PFSK-1 (cell line): ENCODE results near the gene HDAC4.

ENCODE experiments used
- FOXP2 ChIP-seq: optimal IDR thresholded peaks from 2 replicates; pipeline ENCODE3; 2011; ENCODE audit warnings: borderline replicate concordance, control low read depth, inconsistent platforms; ENCODE audit not compliant: insufficient read depth; ENCODE audit errors: extremely low read length, extremely low read depth
- POLR2AphosphoS5 ChIP-seq: IDR thresholded peaks from 2 replicates; pipeline ENCODE4 v1.6.1; 2012; ENCODE audit warnings: low read depth, mild to moderate bottlenecking, control low read depth, low read length, moderate library complexity
- SIN3A ChIP-seq: IDR thresholded peaks from 2 replicates; pipeline ENCODE4 v1.6.1; 2012; ENCODE audit warnings: mild to moderate bottlenecking, low read length, moderate library complexity, borderline replicate concordance; ENCODE audit not compliant: insufficient read depth
- TAF1 ChIP-seq: IDR thresholded peaks from 2 replicates; pipeline ENCODE4 v1.6.1; 2012; ENCODE audit warnings: low read length, control low read depth, borderline replicate concordance; ENCODE audit not compliant: insufficient read depth
- TF ChIP-seq, protein P1 (sequence below), 2 experiments: IDR thresholded peaks; 2 replicates each; pipeline versions ENCODE4 v1.6.1 to v1.8.0; 2011 to 2012; ENCODE audit warnings: low read depth in 2 of 2, low read length in 2 of 2, control low read depth in 1 of 2, inconsistent platforms in 1 of 2, mild to moderate bottlenecking in 1 of 2, moderate library complexity in 1 of 2; ENCODE audit not compliant: insufficient read depth in 1 of 2

HDAC4 gene

DNA sequence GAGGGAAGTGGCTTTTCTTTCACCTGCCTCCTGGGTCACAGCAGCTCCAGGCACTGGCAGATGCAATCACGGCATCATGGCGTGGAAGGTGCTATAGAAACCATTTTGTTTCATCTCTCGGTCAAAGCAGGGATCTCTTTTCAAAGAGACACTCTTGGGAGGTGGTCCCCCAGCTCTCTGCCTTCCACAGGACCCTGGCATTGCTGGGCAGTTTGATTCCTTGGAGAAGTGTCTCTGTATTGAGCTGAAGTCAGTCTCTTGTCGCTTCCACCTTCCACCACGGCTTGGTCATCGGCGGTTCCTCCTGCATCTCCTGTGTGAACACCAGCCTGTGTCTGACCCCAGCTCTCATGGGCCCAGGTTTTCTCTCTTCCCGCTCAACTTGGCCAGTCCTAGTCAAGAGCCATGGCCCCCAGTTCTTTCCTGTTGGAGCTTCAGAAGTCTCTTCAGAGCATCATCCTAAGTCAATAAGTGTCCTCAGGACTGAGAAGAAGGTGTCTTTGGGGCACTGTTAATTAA is 42.3 kb upstream of the HDAC4 start:
- TF ChIP-seq FOXP2 = no peak
- TF ChIP-seq POLR2AphosphoS5 = no peak
- TF ChIP-seq SIN3A = no peak
- TF ChIP-seq, protein P1, sequence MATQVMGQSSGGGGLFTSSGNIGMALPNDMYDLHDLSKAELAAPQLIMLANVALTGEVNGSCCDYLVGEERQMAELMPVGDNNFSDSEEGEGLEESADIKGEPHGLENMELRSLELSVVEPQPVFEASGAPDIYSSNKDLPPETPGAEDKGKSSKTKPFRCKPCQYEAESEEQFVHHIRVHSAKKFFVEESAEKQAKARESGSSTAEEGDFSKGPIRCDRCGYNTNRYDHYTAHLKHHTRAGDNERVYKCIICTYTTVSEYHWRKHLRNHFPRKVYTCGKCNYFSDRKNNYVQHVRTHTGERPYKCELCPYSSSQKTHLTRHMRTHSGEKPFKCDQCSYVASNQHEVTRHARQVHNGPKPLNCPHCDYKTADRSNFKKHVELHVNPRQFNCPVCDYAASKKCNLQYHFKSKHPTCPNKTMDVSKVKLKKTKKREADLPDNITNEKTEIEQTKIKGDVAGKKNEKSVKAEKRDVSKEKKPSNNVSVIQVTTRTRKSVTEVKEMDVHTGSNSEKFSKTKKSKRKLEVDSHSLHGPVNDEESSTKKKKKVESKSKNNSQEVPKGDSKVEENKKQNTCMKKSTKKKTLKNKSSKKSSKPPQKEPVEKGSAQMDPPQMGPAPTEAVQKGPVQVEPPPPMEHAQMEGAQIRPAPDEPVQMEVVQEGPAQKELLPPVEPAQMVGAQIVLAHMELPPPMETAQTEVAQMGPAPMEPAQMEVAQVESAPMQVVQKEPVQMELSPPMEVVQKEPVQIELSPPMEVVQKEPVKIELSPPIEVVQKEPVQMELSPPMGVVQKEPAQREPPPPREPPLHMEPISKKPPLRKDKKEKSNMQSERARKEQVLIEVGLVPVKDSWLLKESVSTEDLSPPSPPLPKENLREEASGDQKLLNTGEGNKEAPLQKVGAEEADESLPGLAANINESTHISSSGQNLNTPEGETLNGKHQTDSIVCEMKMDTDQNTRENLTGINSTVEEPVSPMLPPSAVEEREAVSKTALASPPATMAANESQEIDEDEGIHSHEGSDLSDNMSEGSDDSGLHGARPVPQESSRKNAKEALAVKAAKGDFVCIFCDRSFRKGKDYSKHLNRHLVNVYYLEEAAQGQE (IDR thresholded peaks at IDR 0.05; ENCODE audit: insufficient read depth in 1 of 2, low read depth in 2 of 2, low read length in 2 of 2) = no peak
- no peak for TF ChIP-seq TAF1

DNA sequence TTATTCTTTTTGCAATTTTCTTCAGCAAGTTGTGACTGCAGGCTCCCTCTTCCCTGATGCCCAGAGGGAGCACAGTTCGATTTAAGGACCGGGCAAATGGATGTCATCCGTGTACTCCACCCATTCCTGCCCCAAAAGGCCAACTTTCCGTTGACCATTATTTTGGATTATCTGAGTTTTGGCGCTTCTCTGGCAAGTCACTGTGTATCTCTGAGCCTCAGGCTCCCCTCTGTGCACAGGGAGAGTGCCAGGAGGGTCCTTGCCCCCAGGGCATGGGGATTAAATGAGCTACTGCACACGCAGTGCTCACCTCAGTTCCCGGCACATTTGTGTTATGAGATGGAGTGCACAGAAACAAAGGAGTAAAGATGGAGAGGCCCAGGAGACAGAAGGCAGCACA is 41.4 kb upstream of the HDAC4 start:
- TF ChIP-seq POLR2AphosphoS5 = no peak
- TF ChIP-seq FOXP2 = no peak
- TF ChIP-seq SIN3A = no peak
- TF ChIP-seq, protein P1 (IDR thresholded peaks at IDR 0.05; ENCODE audit: insufficient read depth in 1 of 2, low read depth in 2 of 2, low read length in 2 of 2) = no peak
- no peak for TF ChIP-seq TAF1

GRCh38 chr2:239441261-239442078 is 40.6 kb upstream of the HDAC4 start:
- TF ChIP-seq POLR2AphosphoS5 (no peak), SIN3A (no peak), FOXP2 (no peak), TAF1 (no peak)
- TF ChIP-seq, protein P1 (IDR thresholded peaks at IDR 0.05; ENCODE audit: insufficient read depth in 1 of 2, low read depth in 2 of 2, low read length in 2 of 2) = no peak

GRCh38 chr2:239440511-239440959 is 39.7 kb upstream of the HDAC4 start:
- TF ChIP-seq TAF1 (no peak), FOXP2 (no peak), SIN3A (no peak), POLR2AphosphoS5 (no peak)
- TF ChIP-seq, protein P1 (IDR thresholded peaks at IDR 0.05; ENCODE audit: insufficient read depth in 1 of 2, low read depth in 2 of 2, low read length in 2 of 2) = no peak
